IPS-NIHi11 (cell line): Measurements from ENCODE around the gene MYCT1.
"Not testable (repeated sequence)": the region's sequence is repeated elsewhere in the genome, so short reads cannot be mapped to it uniquely, and the experiment has no call there.

ENCODE experiments used
- DNase-seq: peaks from one replicate; pipeline ENCODE4 v3.0.0; 2012; ENCODE audit warnings: mixed read lengths, low spot score

MYCT1 gene

GRCh38 chr6:152697634-152698033, at the start of gene MYCT1:
Gene MYCT1 (plus strand): TSS chr6:152697897. CDS start chr6:152697903, 6 bp downstream.
- DNase-seq: no peak

GRCh38 chr6:152648105-152648504, 49.6 kb upstream of the MYCT1 start:
- no peak for DNase-seq

GRCh38 chr6:152651986-152652385, 45.7 kb upstream of the MYCT1 start:
- DNase-seq: no peak

- no peak for DNase-seq
Measured at GRCh38 chr6:152661776-152662175, 35.9 kb upstream of the MYCT1 start.

GRCh38 chr6:152669895-152670294, 27.8 kb upstream of the MYCT1 start:
- no peak for DNase-seq

- DNase-seq: no peak
Measured at GRCh38 chr6:152671171-152671570, 26.5 kb upstream of the MYCT1 start.

- DNase-seq: no peak
Measured at GRCh38 chr6:152673236-152673635, 24.5 kb upstream of the MYCT1 start.

- no peak for DNase-seq
Measured at GRCh38 chr6:152680151-152680550, 17.5 kb upstream of the MYCT1 start.

- DNase-seq: no peak
Measured at GRCh38 chr6:152680879-152681517, 16.7 kb upstream of the MYCT1 start.

- DNase-seq: no peak
Measured at GRCh38 chr6:152682141-152682540, 15.6 kb upstream of the MYCT1 start.

GRCh38 chr6:152682935-152683334, 14.8 kb upstream of the MYCT1 start:
- DNase-seq: not testable (repeated sequence)

GRCh38 chr6:152685819-152686218, 11.9 kb upstream of the MYCT1 start:
- DNase-seq: no peak

GRCh38 chr6:152695372-152696045, 2.2 kb upstream of the MYCT1 start:
- DNase-seq: no peak

GRCh38 chr6:152696522-152696921, 1.2 kb upstream of the MYCT1 start:
- DNase-seq: no peak

- DNase-seq: no peak
Measured at GRCh38 chr6:152698692-152699091, 995 bp downstream of the MYCT1 start.

- DNase-seq: no peak
Measured at GRCh38 chr6:152700427-152700826, 2.7 kb downstream of the MYCT1 start.

GRCh38 chr6:152701081-152701862, 3.6 kb downstream of the MYCT1 start:
- no peak for DNase-seq

- no peak for DNase-seq
Measured at GRCh38 chr6:152701863-152702401, 4.2 kb downstream of the MYCT1 start.

GRCh38 chr6:152703750-152704149, 6.1 kb downstream of the MYCT1 start:
- not testable (repeated sequence) for DNase-seq

- DNase-seq: no peak
Measured at GRCh38 chr6:152705327-152705726, 7.6 kb downstream of the MYCT1 start.

GRCh38 chr6:152716322-152716721, 18.6 kb downstream of the MYCT1 start:
- no peak for DNase-seq

- no peak for DNase-seq
Measured at GRCh38 chr6:152720974-152721373, 23.3 kb downstream of the MYCT1 start.

- DNase-seq: no peak
Measured at GRCh38 chr6:152721956-152722355, 24.3 kb downstream of the MYCT1 start.
